ENCODE results near the gene ARHGAP8.

Gene ARHGAP8

GRCh38 chr22:44865193-44866057 is 113.0 kb downstream of the ARHGAP8 start:
- FAIRE-seq, result no peak

DNA sequence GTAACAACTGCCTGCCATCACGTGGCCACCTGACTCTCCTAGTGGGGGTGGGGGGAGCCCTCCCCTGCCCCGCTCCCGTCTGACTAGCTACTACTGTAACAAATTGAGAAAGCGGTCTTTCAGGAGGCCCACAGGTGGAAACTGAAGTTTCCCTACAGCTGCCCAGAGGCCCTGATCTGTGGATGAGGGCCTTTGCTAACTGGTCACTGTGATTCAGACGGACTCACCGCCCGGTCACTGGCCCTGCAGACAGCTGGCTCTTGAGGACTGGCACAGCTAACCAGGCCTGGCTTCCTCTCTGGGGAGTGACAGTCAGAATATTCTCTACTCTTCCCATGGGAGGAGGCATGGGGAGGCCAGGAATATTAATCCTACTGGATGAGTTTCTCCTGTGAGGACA is 116.8 kb downstream of the ARHGAP8 start:
- no peak for FAIRE-seq

- no peak for FAIRE-seq
Measured at GRCh38 chr22:44870021-44870420, 117.6 kb downstream of the ARHGAP8 start.

DNA sequence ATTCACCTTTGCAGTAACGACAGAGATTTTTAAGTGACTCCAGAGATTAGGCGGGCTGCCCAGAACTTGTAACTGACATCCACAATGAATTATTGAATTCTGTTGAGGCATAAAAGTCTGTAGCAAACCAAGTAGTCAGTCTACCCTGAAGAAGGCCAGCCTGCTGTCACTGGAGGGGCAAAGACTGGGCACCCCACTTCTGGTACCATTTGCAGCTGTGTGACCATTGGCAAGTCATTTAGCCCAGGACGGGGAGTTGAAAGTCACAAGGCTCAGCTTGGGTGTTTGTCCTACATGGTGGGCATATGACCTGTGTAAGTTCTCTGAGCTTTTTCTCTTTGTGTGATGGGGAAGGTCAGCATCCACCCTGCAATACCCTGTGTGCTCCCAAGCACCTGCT is 119.4 kb downstream of the ARHGAP8 start:
- no peak for FAIRE-seq

DNA sequence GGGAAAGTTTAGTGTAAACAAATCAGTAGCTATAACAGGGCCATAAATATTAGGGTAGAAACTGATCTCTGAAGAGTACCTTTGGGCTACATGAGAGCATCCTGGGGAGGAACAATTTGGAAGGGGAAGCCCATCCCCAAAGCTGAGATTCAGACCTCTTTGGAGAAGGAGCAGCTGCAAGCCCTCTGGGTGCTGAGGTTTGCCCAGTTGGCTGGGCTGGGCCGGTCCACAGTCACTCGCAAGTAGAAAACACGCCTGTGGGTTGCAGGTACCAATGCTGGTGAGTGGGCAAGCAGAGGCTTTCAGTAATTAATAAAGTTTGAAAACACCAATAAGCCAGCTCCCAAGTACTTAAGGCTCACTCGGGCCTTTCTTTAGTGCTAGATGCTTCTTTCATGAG is 124.5 kb downstream of the ARHGAP8 start:
- FAIRE-seq, result no peak

DNA sequence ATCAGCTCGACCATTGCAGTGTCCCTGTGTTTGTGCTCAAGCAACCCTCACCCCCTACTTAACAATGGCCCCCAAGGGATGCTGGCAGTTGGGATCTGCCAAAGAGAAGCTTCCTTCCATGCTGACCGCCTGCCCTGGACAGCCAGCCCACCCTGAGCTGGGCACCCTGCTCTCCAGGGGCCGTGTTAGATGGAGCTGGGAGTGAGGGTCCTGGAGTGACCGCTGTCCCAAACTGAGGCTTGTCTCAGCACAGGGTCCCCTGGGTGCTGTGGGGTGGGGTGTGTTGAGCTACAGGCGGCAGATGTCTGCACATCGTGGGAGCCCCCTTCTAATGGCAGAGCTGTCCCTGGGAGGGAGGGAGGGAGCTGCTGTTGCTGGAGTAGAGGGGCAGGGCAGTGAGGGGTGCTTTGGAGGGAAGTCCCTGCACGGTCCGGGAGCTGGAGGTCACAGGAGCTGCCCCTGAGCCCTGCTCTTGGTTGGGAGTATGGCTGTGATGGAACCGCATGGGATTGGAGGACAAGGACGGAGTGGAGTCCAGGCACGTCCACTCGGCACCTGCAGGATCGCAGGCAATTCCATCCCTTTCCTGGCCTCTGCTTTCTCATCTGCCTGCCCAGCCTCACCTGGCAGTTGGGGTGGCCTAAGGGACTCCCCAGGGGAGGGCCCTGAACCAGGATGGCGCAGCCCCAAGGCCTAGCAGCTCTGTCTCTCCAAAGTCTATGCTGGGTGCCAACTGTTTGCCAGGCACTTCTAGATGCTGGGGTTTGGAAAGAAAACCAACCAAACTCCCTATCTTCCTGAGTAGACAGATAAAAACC is 126.3 kb downstream of the ARHGAP8 start:
- no peak for FAIRE-seq

- no peak for FAIRE-seq
Measured at GRCh38 chr22:44879301-44879680, 126.9 kb downstream of the ARHGAP8 start.

GRCh38 chr22:44880610-44881290 is 128.4 kb downstream of the ARHGAP8 start:
- no peak for FAIRE-seq

GRCh38 chr22:44881624-44882023 is 129.2 kb downstream of the ARHGAP8 start:
- no peak for FAIRE-seq

DNA sequence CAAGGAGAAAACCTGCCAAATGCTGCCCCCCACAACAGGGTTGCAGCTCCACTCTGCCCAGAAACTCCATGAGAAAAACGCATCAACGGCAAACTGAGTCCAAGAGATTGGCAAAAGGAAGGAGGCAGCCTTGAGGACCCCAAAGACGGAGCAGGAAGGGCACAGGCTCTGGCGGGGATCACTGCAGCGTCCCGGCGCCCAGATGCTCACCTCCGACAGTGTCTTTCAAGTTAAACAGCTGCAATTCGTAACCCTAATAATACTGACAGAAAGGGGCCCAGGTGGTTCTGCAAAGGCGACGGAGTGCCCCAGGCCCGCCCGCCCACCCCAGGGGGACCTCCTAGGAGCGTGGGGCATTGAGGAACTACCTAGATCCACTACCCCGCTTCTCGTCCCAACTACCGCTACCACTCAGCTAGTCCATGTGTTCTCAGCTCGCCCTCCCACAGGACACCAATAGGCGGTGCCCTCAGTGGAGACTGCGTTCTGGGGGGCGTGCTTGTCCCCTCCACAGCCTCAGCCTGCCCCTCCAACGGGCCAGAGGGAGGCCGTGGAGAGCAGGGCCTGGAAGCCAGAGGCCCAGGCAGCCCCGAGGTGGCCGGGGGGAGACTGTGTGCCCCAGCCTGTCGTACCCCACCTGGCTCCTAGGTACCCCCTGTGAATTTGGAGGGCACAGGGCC is 130.0 kb downstream of the ARHGAP8 start:
- no peak for FAIRE-seq

- no peak for FAIRE-seq
Measured at GRCh38 chr22:44883011-44883421, 130.6 kb downstream of the ARHGAP8 start.

- FAIRE-seq, result no peak
Measured at GRCh38 chr22:44884562-44884961, 132.2 kb downstream of the ARHGAP8 start.

- FAIRE-seq, result no peak
Measured at GRCh38 chr22:44884968-44885805, 132.8 kb downstream of the ARHGAP8 start.

DNA sequence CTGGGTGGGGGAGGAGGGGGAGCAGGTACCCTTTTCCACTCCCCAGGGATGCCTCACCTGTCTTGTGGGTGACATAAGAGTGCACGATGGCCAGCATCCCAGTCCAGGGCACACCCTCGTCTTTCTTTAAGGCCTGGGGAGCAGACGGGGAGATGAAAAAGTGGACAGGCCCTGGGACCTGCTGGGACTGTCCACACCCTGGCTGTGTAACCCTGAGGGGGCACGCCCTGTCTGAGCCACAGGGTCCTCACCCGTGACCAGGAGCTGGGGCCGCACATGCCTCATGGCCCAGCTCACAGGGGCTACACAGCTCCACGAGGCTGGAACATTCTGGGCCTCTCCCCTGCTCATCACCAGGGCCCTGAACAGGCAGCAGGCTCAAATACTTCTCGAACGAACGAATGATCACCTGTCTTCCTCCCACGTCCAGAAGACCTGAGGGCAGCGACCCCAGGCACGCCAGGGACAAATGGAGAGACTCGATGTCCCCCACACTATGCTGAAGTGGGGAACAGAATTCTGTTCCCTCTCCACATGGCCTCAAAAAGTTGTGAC is 133.5 kb downstream of the ARHGAP8 start:
- FAIRE-seq, result no peak

DNA sequence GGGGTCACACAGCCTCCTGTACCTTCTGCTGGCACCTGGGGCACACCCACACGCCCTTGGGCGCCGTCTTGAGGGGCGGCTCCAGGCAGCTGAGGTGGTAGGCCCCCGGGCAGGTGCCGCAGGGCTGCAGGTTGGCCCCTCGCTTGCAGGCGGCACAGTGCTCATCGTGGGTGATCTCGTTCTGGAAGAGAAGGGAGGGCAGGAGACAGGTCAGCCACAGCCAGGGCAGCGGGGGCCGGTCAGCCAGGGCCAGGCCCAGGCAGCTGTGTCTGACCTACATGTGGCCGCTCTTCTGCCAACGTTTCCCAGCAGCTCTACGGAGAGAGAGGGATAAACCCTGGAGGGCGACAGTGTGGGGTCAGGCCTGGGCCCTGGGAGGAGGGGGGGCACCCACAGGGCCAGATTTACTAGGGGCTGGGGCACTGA is 135.6 kb downstream of the ARHGAP8 start:
- no peak for FAIRE-seq

DNA sequence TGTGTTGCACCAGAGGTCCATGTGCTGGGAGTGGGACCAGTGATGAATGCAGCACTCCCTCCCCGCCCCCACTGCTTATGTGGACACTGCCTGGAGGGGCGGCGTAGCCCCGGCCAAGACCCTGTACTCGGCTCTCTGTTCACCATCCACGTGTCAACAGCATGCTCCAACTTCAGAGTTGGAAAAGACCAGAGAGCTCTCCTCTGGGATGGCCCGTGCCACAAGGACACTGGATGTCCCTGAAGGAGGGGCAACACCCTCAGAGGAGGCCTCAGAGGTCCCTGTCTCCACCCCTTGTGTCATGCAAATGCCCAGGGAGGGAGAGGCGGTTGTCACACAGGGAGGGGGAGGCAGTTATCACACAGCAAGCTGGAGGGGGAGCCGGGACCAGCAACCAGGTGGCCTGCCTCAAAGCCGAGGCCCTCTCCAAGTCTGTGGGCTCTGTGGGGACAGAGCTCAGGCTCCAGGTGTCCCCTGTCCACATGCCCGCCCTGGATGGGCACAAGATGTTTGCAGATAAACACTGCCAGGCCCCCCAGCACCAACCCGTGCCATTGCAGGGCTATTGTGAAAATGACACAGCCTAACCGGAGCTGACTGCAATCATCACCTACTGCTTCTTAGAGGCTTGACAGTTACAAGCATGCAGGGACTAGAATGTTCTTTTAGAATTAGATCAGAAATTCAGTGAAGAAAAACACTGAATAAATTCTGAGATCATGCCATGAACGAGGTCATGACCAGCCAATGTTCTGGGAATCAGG is 136.3 kb downstream of the ARHGAP8 start:
- FAIRE-seq, result no peak

DNA sequence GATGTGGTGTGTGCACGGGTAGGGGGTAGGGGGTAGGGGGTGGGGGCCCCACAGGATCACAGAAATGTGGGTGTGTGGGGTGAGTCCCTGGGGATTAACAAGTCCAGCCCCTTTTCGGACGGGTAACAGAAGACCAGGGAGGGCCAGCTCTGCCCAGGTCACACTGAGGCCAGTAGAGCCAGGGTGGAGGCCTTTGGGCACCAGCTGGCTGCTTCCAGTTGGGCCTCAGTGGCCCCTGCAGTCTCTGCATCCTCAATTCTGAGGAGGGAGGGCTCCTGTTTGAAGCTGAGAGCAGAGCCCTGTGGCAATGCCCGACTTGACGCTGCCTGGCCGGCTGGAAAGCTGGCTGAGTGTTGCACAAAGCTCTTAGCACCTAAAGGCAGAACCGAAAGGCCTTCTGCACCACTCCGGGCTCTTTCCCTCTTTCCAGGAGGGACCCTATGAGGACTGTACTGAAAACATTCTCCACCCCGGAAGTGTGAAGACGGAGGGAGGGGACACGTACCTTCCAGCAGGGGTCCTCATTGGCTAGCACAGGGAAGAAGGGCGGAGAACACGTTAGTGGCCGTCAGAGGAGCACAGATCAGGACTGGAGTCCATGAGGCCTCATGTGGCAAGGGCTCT is 137.0 kb downstream of the ARHGAP8 start:
- FAIRE-seq, result no peak

- no peak for FAIRE-seq
Measured at GRCh38 chr22:44890416-44891292, 138.3 kb downstream of the ARHGAP8 start.

DNA sequence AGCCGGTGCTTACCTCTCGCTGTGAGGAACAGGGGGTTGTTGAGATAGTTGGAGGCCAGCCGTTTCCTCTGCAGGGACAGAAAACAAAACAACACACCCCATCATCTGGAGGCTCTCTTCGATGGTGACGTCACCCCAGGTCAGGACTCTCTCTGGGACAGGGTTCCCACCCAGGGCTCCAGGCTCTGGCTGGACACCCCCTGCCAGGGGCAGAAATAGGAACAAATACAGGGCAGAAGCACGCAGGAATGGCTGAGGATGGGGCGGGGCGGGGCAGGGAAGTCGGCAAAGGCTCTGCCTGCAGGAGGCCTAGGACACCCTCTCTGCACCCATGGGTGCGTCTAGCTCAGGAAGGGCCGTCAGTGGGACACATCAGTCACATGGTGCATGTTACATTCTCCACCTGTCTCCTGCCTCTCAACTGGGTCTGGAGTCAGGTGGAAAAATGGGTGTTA is 138.9 kb downstream of the ARHGAP8 start:
- no peak for FAIRE-seq
